ENCODE measurements around the gene ING5.

Gene ING5

GRCh38 chr2:241720099-241720498, 18.3 kb downstream of the ING5 start:
- DNase-seq, result no peak

GRCh38 chr2:241720560-241720959, 18.7 kb downstream of the ING5 start:
- no peak for DNase-seq

GRCh38 chr2:241721852-241722251, 20.0 kb downstream of the ING5 start:
- no peak for DNase-seq

GRCh38 chr2:241722896-241723454, 21.1 kb downstream of the ING5 start:
- no peak for DNase-seq

DNA sequence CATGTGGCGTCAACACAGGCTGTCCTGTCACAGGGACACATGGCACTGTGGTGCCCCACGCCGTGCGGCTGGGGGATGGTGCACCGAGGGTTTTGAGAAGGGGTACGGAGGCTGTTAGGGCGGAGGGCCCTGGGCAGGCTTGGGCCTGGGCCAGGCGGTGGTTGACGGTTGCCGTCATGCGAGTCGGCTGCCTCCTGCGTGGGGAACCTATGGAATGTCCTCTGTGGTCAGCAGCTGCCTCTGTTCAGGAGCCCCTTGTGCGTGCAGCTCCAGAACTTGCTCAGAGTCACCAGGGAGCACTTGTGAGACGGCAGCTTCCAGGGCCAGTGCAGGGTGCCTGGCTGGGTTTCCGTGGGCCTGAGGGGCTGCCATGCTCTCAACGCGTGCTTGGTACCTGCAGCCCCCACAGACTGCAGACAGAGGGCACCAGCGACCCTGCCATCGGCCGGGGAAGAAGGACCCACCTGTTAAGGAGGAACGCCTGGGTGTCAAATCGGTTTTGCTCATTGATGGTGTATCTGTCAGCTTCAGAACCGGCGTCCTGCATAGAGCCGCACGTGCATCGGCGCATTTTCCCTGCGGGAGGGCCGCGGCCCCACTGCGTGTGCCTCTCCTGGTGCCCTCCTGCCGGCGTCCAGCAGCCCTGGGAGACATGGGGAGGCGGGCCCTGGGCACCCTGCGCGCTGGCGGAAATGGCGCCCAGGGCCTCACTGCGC, 22.6 kb downstream of the ING5 start:
- DNase-seq, result peak; percentile 44

- no peak for DNase-seq
Observed at GRCh38 chr2:241724975-241725870, 23.4 kb downstream of the ING5 start.

GRCh38 chr2:241726459-241726858, 24.6 kb downstream of the ING5 start:
- DNase-seq, result no peak

GRCh38 chr2:241728000-241728399, 26.2 kb downstream of the ING5 start:
- DNase-seq, result no peak

DNA sequence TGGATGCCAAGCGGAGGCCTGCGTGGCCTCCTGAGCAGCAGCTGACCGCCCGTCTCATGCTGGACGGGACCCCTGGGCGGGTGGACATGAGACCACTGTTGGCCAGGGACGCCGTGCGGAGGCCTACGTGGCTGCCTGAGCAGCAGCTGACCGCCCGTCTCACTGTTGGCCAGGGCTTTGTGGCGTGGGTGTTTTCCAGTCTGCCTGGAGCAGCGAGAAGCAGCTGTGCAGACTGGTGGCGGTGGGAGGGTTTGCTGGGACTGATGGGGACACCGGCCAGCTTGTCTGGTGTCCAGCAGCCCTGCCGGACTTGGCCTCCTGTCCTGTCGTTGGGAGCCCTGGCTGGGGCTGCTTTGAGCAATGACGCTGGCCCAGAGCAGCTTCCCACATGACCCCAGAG, 26.8 kb downstream of the ING5 start:
- DNase-seq, result no peak

- no peak for DNase-seq
Observed at GRCh38 chr2:241729868-241730267, 28.0 kb downstream of the ING5 start.

DNA sequence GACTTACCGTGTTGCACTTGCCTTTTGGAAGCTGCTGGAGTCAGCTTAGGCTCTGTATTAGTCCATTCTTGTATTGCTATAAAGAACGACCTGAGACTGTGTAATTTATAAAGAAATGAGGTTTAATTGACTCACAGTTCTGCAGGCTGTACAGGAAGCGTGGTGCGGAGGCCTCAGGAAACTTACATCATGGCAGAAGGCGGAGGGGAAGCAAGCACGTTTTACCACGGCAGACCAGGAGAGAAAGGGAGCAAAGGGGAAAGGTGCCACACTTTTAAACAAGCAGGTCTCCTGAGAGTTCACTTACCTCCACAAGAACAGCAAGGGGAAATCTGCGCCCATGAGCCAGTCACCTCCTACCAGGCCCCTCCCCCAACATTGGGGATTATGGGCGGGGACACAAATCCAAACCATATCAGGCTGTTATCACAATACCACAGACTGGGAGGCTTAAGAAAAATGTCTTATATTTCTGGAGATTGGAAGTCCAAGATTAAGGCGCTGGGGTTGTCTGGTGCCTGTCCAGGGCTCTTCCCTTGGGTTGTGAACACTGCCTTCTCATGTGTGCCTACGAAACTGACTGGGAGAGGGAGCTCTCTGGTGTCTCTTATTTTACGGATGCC, 28.9 kb downstream of the ING5 start:
- no peak for DNase-seq

DNA sequence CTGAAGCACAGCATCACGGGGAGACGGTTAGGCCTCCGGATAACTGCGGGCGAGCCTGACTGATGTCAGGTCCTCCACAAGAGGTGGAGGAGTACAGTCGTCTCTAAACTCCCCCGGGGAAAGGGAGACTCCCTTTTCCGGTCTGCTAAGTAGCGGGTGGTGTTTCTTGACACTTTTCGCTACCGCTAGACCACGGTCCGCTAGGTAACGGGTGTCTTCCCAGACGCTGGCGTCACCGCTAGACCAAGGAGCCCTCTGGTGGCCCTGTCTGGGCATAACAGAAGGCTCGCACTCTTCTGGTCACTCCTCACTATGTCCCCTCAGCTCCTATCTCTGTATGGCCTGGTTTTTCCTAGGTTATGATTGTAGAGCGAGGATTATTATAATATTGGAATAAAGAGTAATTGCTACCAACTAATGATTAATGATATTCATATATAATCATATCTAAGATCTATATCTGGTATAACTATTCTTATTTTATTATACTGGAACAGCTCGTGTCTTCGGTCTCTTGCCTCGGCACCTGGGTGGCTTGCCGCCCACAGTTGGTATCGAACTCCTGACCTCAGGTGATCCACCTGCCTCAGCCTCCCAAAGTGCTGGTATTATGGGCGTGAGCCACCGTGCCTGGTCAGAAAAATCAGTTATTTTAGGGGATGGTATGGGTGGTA, 30.8 kb downstream of the ING5 start:
- peak; percentile 62 for DNase-seq

DNA sequence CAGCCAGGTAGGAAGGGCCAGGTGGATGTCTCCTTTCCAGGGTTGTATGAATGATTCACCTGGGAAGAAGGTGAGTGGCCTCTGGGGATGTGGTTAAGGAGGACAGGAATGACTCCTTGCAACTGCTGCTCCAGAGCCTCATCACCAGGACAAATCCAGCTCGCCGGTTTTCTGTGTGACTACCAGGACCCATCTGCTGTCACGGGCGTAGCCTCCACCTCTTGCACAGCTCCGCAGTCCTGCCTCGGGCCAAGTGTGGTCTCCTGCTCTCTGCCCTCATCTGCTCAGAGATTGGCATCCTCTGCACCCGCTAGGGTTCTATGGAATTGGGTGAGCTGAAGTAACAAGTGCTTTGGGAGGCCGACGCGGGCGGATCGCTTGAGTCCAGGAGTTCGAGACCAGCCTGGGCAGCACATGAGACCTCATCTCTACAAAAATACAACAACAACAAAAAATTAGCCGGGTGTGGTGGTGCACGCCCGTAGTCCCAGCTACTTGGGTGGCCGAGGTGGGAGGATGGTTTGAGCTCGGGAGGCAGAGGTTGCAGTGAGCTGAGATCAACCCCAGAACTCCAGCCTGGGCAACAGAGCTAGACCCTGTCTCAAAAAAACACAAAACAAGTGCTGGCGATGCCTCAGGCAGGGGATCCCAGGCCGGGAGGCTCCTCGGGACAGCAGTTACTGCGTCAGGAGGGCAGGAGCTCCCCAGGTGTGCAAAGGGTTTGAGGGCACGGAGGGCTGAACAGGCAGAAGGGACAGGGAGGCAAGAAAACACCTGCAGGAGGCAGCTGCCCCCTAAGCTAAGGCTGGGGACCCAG, 31.8 kb downstream of the ING5 start:
- DNase-seq, result no peak

DNA sequence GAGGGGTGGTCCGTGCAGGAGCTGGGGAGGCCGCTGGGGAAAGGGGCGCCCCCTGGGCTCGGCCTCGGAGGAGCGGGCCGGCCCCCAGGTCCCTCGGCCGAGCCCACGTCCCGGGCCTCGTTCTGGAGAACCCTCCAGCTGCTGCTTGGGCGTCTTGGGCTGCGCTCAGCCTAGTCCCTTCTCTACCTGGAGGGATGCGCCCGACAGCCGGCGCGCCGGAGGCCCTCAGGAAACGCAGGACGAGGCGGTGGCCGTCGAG, 32.3 kb downstream of the ING5 start:
- no peak for DNase-seq

DNA sequence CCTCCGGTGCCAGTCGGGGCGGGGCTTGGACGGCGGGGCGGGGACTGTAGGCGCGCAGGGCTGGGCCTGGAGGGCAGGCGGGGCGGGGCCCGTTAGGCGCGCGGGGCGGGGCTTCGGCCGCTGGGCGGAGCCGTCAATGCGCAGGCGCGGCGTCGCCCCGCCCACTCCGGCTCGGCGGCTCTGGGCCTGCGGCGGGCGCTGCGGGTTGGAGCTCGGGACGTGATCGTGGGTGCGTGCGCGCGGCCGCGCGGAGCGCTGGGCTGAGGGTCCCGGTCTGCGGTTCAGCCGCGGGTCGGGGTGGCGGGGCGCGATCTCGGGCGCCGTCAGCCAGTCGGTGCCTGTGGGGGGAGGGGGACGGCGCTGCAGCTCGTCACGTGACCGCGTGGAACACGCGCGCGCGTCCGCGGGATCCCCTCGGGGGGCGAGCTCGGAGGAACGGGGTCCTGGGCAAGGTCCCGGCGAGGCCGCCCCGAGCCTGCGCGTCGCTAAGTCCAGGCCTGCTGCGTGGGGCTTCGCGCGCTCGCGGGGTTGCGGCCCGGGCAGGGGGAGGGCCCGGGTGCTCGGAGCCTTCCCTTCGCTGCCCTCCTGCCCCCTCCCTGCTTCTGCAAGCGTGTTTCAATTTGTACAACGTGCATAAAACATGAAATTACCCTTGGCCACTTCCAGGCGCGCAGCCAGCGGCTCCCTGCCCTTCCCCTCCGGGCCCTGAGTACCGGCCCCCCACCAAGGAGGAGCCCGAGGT, 32.8 kb downstream of the ING5 start, which contains the start of gene D2HGDH:
D2HGDH (plus strand) TSS at position 164 of the 742 bp plus-strand sequence. CDS start 595 bp downstream, outside the sequence.
- peak; percentile 92 for DNase-seq

DNA sequence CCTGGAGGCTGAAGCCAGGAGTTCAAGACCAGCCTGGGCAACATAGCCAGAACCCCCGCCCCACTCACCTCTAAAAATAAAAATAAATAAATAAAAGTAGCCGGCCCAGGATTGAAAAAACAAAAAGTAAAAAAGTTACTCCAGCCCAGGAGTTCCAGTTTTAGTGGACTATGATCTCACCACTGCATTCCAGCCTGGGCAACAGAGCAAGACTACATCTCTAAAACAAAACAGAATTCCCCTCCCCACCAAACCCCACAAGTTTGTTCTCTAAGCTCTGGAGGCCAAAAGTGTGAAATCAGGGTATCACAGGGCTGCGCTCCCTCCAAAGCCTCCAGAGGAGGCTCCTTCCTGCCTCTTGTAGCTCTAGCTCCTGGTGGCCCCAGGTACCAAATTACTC, 34.3 kb downstream of the ING5 start:
- no peak for DNase-seq

- no peak for DNase-seq
Observed at GRCh38 chr2:241738040-241738686, 36.3 kb downstream of the ING5 start.

- DNase-seq, result no peak
Observed at GRCh38 chr2:241739177-241739576, 37.3 kb downstream of the ING5 start.

GRCh38 chr2:241739651-241740050, 37.8 kb downstream of the ING5 start:
- DNase-seq, result no peak

GRCh38 chr2:241741016-241741415, 39.2 kb downstream of the ING5 start:
- peak; percentile 58 for DNase-seq
